Inferior parietal cortex (tissue), 1 donor: ENCODE measurements around the gene KRT6C.

Experiments
- DNase-seq: peaks from one replicate; pipeline ENCODE4 v3.0.0-alpha.2; 2016; ENCODE audit errors: extremely low spot score

Gene KRT6C

DNA sequence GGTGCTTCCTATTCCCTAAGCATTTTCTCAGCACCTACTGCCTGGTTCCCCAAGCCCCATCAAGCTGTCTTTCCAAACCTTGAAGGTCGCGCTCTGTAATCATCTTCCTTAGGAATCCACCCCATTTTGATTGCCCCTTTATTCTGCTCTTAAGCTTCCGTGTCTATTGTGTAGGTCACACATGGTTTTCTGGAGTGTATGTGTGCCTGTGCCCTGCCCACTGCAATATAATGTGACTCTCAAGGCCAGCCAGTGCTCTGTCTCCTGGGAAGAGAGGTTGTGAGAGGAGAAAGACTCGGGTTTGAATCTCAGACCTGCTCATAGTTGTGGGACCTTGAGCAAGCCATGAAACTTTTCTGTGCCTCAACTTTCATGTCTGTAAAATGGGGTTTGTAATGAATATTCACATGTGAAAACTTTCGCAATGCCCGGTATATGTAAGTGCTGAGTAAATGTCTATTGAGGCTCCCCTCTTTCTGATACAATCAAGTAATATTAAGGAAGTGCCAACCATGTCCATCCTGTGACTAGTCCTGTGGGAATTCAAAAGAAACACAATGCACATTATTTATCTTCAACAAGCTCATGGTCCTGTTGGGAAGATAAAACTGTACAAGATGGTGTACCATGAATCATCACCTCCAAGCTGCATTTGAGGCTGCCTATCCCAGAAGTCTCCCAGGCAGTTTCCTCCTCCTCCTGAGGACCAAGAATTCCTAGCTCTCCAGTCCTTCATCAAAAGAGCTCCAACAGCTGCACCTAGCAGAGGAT, 38.7 kb downstream of the KRT6C start:
- DNase-seq = no peak

DNA sequence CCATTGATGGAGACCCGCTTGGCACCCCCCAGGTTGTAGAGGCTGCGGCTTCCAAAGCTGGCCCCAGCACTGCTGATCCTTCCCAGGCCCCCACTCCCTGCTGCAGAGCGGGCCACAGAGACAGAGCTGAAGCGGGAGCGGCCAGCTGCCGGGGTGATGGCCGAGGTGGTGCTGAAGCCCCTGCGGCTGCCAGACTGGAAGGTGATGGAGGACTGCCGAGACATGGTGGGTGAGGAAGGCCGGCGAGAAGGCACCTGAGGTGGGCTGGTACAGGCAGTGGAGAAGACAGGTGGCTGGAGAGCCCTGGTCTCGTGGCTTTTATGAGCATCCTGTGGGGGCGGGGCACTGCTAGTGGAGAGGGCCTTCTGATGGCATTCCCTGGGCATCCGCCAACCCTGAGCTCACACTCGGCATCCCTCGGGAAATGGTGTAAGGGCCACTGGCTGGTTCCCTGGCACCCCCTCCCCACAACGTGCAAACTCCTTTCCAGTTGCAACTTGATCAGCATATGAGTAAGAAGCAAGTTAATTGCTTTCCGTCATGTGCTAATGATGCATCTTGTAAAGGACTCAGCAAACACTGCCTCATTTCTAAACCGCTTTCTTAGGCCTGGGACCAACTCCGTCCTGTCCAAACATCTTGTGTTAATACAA, 39.4 kb downstream of the KRT6C start, which contains the start of gene KRT75:
KRT75 (minus strand) TSS at position 291 of the 653 bp plus-strand sequence; CDS start at position 224, 67 bp downstream.
- no peak for DNase-seq

DNA sequence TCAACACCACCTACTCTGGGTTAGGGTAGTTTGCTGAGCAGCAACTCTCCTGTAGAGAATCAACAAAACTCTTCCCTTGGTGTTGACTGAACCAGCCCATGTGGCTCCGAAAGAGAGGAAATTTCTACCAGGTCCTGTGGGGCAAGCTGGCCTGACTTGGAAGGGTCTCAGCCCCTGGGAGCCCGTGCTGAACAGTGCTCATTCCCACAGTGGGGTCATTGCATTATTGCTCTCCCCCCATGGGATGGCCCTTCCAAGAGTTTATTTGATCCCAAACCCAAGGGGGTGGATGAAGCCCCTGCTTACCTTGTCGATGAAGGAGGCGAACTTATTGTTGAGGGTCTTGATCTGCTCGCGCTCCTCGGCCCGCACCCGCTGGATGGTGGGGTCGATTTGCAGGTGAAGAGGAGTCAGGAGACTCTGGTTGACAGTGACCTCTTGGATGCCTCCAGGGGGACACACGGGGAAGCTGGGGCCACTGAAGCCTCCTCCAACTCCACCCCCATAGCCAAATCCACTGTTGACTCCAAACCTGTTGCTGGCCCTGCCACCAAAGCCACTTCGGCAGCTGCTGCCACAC, 40.0 kb downstream of the KRT6C start:
- no peak for DNase-seq

DNA sequence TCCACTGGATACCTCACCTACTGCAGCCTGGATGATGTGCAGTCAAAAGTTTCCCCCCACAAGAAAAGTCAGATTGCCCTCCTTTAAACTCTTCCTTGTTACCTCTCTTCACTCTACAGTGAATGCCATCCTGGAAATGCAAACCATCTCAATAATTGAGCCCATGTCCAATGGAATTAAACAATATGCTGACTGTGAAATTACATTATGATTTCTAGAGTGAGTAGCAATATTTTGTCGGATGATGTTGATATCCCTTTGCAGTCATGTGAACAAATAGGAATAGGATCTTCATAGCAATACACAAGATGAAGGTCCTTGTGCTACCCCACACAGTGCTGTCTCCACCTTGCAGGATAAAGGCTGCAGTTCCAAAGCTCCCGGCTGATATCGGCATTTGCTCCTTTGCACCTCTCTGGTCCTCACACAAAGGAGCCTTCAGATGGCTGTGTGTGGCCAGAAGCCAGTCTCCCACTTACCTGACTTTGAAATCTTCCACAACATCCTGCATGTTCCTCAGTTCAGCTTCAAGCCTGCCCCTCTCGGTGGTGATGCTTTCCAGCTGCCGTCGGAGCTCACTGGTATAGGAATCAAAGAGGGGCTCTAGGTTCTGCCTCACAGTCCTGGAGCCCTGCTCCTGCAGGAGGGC, 40.9 kb downstream of the KRT6C start:
- no peak for DNase-seq

DNA sequence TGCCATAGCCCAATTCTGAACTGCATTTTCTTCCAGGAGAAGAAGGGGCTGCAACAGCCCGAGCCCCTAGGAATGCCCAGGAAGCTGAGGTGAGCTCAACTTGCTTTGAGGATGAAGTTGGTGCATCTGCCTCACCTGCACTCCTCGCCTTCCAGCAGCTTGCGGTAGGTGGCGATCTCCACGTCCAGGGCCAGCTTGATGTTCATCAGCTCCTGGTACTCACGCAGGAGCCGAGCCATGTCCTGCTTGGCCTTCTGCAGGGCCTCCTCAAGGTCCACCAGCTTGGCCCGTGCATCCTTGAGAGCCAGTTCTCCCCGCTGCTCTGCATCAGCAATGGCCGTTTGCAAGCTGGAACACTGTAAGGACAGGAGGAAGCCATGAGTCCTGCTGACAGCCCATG, 45.5 kb downstream of the KRT6C start:
- DNase-seq = no peak

DNA sequence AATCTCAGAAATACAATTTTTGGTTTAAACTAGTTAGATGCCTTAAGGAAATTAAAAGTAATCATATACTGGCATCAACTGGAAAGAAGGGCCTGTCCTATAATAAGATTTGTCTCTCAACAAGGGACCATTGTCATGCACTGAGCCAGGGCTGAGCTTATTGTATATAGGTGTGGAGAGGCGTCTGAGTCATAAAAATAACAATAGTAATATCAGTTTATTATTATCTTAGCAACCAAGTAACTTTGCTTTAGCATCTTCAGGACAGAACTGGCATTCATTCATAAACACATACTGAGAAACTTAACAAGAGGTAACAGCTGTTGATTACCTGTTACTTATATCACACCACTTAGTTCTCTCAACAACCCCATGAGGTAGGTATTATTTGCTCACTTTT, 46.5 kb downstream of the KRT6C start:
- no peak for DNase-seq

DNA sequence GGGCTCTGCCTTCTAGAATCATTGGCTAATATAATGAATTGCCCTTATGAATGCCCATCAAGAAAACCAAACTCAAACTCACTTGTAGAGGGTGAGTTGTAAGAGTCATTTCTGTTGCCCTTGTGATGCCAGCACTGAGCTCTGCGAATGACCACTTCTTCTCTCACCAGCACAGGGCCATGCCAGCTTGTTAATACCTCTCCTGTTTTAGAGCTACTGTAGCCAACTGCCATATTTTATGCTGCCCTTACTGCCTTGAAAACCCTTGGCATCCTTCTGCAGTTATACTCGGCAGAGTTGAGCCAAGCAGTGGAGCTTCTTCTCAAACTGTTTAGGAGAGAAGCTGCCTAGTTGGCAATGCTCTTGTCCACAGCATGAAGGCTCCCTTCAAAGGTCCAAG, 47.6 kb downstream of the KRT6C start:
- DNase-seq = no peak

DNA sequence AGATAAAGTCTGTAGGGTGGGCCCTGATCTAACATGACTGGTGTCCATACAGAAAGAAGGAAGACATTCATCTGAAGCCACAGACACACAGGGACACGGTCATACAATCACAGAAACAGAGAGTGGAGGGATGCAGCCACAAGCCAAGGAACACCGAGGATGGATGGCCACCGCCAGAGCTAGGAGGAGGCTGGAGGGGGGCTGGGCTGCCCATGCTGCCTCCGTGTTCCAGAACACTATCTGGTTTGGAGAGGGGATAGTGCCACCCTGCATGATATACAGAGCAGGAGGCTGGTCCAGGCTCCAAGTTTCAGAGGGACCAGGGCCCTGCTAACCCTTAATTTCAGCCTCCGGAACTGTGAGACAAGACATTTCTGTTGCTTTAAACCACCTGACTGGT, 48.1 kb downstream of the KRT6C start:
- DNase-seq = no peak

DNA sequence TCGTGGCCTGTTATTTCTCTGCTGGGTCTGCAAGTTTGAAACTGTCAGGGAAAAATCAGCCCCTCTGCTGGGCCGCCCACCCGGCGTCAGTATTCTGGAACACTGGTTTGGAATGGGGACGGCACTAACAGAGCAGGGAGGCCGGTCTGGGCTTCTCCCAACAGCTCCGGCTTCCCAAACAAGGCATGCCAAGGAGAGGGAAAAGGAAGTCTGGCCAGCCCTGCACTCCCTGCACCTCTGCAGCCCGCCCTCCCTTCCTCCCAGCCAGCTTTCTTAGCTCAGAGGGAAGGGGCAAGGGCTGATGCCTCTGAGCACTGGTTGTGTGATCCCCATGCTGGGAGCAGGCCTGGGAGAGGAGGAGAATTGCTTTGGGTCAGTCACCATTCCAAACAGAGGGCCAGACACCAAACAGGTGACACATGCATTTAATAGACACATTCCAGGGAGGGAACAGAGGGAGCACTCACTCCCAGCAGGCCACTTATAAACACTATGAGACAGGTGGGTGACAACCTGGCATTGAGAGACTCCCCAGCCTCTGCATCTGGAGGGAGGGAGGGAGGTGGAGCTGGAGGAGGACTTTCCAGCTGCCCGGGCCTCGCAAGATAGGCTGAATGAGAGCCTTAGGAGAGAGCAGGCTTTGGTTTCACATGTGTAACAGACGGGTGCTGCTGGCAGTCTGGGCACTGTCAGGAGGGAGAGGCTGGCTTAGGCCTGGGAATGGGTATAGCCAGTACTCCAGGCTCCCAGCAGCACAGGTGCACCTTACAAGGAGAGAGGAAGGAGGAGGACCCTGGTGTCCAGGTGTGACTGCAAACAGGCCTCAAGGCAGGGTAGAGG, 49.7 kb downstream of the KRT6C start:
- no peak for DNase-seq

DNA sequence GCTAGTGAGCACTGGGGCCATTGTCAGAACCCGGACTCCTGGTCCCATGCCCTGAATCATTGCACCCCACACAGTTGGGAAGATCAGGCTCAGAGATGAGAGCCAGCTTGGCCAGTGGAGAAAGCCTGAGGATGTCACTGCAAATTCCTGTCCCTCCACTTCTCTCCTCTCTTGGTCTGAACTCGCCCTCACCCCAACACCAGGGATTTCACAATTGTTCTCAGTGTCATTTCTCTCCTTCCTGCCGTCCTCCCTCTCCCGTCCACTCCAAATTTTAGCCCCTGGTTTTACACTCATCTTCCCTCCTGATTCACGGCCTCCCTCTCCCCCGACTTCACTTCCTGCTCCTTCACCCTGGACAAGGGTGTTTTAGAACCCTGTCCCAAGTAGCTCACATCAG, 50.6 kb downstream of the KRT6C start:
- no peak for DNase-seq

DNA sequence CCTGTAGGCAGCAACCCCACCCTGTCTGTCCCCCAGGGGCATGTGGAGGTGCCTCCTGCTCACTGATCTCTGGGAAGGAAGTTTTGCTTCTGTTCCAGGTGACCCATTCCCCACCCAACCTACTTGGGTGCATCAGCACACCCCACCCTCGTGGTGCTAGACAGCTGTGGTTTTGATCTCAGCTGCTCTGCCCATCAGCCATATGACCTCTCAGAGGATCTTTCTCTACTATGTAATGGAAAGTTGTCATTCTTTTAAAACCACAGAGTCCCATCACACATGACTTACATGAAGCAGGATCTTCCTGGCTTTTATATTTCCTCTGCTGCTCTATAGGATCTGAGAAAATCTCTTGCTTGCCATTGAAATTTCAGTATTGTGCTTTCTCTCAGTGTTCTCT, 53.9 kb downstream of the KRT6C start:
- DNase-seq = no peak

DNA sequence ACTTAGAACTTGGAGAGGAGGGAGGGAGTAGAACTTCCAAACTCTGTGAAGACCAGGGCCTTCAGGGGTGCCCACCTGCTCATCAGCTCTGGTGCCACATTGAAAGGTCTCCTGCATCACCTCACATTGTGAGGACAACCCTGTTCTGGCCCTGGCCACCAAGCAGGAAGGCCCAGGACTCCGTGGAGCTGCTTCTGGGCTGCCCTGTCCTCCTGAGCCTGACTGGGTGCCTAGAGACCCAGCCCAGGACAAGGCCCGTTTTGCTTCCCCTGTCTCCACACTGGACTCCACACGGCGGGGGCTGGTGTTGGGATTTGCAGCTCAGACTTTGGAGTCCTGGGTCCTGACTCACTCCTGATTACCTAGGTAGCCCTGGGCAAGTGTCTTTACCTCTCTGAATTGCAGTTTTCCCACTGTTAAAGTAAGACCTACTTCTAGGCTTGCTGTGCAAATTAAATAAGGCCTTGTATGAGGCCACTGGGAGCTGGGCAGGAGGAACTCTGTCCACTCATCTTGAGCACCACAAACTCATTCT, 55.0 kb downstream of the KRT6C start:
- no peak for DNase-seq
